ENCODE measurements around the gene MYD88. TPM values are rescaled to one million over a fixed set of nuclear protein-coding genes. Genes with fewer than 3 reads are reported as not detected.
"Not testable (repeated sequence)": the region's sequence is repeated elsewhere in the genome, so short reads cannot be mapped to it uniquely, and the experiment has no call there.

The MYD88 gene
- total RNA-seq, 2 donors from 2014 or later, result 10.8 to 19.0 TPM

DNA sequence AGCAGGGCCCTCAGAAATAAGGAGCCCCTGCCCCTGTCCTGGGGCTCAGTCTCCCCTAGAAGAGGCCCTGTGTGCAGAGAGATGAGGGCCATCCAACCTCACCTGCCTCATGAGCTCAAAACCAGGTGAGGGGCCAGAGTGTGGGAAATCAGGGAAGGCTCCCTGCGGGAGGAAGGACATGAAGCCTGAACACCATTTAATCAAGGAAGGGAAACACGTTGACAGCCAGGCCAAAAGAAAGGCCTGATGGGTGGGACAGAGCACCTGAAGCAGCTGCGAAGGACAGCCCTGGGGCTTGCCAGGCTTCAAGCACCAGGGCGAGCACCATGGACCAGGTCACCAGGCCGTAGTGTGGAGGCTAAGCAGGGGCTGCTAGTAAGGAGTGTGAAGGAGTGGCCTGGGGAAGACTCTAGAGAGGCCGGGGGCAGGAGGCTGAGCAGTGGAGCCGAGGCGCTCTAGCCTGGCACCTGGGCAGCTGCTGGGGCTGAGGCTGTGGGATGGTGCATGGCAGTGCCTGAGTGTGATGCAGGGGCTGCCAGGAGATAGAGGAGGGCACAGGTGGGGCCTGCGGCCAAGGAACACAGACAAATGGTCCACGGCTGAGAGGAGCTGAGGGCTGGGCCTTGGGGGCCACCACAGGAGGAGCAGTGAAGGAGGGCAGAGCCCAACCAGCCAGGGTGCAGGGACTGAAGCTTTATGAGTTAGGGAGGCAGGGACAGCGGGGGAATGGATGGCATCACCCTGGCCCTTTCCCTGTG, 17.6 kb upstream of the MYD88 start:
- intact Hi-C loops (cut with DNase I), result no loop called here
- DNase-seq, result no peak
- ATAC-seq, result no peak

DNA sequence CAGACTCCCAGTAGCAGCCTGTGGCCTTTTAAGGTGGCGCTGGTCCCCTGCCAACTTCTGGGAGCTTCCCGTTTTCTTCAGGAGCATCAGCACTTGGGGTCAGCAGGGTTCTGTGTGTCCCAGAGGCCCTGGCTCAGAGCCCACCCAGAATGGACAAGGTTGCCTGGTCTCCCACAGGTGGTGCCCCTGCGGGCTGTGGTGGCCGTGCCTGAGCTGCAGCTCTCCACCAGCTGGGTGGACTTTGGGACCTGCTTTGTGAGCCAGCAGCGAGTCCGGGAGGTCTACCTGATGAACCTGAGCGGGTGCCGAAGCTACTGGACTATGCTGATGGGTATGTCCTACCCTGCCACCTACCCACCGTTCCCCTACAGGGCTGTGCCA, 17.0 kb upstream of the MYD88 start:
- DNase-seq (no peak), ATAC-seq (no peak)
- intact Hi-C loops (cut with DNase I), result no loop called here

DNA sequence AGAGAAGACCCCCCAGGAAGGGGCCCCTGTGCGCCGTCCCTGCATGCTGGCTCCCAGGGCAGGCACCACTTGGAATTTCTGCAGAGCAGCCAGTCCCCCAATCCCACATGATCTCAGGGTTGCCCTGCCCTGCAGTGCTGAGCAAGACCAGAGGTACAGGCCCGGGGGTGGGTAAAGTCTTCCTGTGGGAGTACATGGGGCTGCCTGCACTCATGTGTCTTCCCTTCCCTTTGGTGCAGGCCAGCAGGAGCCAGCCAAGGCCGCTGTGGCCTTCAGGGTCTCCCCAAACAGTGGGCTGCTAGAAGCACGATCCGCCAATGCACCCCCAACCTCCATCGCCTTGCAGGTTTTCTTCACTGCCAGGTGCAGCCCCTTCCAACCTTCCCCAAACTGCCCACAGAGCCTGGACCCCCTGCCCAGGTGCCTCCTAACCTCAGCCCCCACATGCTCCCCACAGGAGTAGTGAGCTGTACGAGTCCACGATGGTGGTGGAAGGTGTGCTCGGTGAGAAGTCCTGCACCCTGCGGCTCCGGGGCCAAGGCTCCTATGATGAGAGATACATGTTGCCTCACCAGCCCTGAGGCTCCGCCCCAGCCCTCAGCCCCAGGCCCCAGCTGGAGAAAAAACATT, 16.5 kb upstream of the MYD88 start:
- intact Hi-C loops (cut with DNase I), result no loop called here
- DNase-seq (no peak), ATAC-seq (no peak)

DNA sequence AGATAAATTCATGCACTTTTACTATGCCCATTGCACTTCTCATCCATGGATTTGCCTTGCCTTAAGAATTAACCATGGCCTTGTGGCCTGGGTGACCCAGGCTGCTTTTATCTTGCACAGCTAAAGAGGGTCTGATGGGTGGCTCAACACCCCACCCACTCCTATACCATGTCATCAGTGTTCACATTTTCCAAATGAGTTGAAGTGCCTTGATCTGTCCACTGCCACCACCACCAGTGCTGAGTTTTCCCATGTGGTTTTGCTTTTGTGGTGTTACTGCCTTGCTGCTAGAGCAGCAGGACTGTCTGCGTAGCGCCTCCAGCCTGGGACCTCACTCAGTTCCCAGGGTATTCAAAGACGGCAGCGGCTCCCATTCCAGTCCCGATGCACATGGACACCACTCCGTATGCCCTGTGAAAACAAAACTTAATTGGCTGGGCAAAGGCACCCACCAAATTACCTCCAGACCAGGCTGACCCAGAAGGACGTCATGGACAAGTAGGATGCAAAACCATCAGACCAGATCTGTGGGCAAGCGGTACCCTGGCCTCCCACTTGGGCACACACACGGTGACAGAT, 15.7 kb upstream of the MYD88 start:
- ATAC-seq, result no peak
- DNase-seq, result no peak
- intact Hi-C loops (cut with DNase I), result no loop called here

DNA sequence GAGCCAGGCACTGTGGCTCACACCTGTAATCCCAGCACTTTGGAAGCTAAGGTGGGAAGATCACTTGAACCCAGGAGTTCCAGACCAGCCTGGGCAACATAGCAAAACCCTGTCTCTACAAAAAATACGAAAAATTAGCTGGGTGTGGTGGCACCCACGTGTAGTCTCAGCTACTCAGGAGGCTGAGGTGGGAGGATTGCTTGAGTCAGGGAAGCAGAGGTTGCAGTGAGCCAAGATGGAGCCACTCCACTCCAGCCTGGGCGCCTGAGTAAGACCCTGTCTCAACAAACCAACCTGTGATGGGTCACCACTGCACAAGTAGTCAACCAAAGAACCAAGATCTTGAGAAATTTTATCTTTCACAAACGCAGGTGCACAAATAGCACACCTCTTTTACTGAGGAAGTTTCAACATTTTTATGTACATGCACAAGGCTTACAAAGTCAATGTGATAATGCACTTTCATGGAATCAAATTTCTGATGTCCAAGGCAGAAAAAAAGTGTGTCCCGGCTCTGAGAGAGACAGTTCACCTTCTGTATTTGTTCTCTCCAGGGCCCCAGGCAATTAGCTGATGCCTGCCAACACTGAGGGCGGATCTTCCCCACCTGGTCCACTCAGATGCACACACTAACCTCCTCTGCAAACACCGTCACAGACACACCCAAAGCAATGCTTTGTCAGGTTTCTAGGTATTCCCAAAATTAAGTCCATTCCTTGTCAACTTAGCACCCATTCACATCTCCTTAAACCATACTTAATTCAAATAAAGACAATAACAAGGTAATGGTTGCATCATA, 13.9 kb upstream of the MYD88 start:
- DNase-seq, result no peak
- intact Hi-C loops (cut with DNase I), result no loop called here
- ATAC-seq, result no peak

DNA sequence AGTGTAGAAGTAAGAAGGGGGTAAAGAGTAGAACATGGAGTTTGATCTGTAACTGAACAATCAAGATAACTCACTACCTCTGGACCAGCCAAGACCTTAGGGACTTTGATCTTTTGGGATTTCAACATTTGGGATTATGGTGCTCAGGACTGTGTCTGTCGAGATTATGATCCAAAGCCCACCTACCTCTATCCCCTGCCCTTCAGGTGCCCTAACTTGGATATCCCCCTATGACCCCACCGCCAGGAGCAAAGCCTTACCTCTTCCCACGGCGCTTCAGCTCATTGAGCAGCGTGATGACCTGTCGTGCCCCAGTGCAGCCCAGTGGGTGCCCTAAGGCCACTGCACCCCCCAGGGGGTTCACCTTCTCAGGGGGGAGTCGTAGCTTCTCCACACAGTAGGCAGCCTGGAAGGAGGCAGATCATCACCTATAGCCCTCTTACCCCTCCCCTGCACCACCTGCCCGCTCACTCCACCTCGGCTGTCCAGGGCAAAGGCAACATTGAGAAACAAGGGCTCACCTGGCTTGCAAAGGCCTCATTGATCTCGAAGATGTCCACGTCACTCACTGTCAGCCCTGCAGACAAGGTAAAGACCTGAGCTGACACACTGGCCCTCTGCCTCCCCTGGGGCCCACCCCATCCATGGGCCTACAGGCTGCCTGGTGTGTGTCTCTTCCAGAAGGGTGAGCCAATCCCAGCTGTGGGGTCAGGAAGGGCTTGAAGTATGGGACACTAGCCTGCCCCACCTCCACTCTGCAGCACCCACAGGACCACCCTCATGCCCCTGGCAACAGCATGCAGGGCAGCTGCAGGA, 12.9 kb upstream of the MYD88 start:
- ATAC-seq (no peak), DNase-seq (no peak)
- intact Hi-C loops (cut with DNase I), result no loop called here

DNA sequence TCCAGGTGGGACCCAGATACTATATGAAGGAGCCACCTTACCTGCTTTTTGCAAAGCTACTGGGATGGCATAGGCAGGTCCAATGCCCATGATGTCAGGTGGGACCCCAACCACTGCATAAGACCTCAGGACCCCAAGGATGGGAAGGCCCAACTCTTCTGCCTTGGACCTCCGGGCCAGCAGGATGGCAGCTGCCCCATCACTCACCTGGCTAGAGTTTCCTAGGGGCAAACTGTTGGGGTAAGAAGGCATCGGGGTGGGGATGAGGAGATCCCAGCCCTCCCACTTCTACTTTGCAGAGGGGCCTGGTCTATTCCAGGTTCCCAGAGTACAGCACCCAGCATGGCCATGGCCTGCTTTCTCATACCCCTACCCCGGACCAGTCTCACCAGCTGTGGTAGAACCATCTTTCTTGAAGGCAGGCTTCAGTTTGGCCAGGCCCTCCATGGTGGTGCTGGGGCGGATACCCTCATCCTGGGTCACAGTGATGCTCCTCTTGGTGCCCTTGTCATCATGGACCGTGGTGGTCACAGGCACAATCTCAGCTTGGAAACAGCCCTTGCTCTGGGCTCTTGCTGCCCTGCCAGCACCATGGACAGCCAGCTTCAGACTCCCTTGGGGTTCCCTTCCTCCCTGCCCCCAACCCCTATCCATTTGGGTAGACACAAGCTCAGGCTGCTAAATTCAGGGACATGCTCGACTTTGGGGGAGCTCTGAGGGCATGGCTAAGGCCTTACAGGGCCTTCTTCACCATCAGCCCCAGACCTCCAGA, 12.2 kb upstream of the MYD88 start:
- no peak for DNase-seq
- no peak for ATAC-seq
- intact Hi-C loops (cut with DNase I), result no loop called here

DNA sequence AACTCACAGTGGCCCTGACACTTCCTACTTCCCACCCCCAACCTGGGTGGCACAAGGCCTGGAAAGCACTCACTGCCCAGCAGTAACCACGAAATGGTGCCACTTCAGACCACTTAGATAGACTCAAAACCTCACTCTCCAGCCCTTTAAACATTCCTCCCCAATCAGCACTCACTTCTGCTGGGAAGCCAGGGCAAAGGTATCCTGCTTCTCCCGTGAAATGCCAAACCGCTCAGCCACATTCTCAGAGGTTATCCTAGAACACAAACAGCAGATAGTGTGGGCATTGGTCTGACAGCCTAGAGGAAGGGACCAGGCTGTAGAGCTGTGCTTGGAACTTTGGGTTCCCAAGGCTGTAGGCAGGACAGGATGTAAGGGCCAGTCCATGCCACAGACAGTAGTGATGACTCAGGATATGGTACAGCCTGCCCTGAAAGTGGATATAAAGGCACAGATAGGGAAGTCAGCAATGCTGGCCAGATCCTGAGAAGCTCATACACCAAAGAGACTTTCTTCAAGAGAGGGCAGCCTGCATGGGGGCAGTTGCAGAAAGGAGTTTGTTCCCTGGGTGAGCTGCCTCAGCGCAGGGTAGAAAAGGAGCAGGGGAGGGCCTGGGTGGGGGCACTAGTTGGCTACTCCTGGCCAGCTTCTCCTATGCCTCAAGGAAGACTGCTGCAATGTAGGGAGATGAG, 10.7 kb upstream of the MYD88 start:
- ATAC-seq (peak in 1 of 2 donors; percentile 29), DNase-seq (no peak)
- intact Hi-C loops (cut with DNase I), result no loop called here

DNA sequence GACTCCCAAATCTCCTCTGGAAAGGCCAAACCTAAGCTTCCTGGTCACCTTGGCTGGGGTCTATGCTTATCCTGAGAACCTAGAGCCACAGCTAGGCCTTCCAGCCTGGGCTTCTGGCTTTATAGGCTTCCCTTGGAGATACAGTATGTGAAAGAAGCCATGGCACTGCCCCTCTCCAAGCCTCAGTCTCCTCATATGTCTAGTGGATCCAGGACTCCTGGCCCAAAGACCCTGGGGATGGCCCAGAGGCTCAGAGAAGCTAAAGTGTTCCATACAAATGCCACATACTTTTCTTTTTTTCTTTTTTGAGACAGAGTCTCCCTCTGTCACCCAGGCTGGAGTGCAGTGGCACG, 10.2 kb upstream of the MYD88 start:
- ATAC-seq (no peak), DNase-seq (no peak)
- intact Hi-C loops (cut with DNase I), result no loop called here

DNA sequence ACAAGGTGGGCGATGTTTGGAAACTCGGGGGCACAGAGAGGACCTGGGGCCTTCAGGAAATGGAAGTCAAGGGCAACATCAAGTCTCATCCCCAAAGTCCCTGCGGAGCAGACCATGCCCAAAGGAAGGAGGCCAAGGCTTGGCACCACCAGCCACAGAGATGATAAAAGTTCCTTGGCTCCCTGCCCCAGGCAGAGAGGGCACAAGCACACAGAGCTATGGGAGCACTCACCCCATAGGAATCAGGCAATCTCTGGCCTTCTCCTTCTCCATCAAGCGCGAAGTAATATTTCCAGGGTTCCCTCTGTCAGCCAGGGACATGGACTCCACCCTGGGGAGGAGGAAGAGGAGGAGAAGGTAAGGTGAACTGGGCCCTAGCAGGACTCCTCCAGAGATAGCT, 9.4 kb upstream of the MYD88 start:
- intact Hi-C loops (cut with DNase I), result no loop called here
- ATAC-seq (peak; percentile 61 to 63), DNase-seq (no peak)

DNA sequence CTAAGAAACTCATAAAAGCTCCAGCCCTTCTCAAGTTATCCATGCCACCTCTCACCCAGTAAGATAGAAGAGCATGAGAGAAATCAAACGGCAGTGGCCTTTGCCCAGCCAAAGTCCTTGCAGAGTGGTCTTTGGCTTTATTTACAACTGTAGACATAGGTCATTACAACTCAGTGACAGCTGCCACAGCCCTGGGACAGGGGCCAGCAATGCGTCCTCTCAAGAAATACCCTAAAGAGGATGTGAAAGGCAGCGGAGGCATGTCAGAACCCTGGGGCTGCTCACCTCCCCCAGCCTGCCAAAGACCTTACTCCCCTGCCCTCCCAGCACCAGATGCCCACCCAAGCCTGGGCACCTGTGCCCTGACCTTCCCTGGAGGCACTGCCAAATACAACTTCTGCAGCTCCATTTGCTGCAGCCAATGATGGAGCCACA, 7.8 kb upstream of the MYD88 start:
- intact Hi-C loops (cut with DNase I), result loop anchor here in 1 of 2 donors (10.0 kb wide), 1 partner anchor 114 kb away; no protein-coding TSS in a partner anchor
- DNase-seq (no peak), ATAC-seq (peak in 1 of 2 donors; percentile 8)

DNA sequence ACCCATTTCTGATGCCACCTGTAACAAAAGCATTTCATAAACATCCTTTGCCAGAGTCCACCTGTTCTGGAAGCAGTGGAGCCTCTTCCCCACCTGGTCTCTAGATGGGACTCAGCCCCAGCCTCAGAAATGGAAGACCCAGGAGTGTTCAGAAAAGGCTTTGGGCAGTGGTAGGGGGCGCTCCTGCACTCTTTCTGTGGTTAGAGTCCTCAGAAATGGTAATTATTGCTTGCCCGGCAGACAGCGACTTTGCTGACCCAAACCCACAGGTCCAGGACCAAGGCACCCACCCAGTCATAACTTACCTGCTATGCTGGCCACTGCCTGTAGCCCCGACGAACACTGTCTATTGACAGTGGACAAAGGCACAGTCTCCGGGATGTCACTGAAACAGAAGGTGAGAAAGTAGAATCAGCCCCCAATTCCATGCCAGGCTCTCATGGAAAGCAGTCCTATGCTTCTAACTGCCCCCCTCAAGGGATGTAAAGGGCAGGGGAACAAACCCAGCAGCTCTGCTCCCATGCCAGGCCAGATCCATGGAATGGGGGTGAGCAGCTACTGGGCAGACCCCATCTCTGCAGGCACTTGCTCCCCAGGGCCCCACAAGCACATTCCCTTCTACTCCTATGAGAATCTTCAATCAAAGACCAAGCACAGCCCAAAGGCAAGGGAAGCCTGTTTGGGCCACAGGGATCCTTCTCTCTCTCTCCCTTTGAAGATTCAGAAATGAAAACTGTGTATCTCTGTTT, 6.7 kb upstream of the MYD88 start:
- DNase-seq (no peak), ATAC-seq (no peak)
- intact Hi-C loops (cut with DNase I), result loop anchor here in 1 of 2 donors (10.0 kb wide), 1 partner anchor 113 kb away; no protein-coding TSS in a partner anchor

DNA sequence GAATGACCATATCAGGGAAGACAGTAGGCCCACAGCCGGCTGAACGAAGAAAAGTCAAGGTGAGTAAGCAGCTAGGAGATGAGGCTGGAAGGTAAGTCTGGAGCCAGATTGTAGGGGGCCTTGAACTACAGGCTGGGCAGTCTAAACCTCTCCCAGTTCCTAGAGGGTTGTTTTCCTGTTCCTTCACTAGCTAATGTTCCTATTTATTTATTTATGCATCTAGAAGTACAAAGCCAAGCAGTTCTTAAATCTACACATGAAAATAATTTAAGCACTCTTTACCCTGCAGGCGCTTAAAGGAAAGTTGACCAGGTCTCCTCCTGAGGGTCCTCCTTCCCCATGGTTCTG, 5.3 kb upstream of the MYD88 start:
- intact Hi-C loops (cut with DNase I), result loop anchor here in 1 of 2 donors (10.0 kb wide), 1 partner anchor 112 kb away; no protein-coding TSS in a partner anchor
- ATAC-seq (no peak), DNase-seq (no peak)

DNA sequence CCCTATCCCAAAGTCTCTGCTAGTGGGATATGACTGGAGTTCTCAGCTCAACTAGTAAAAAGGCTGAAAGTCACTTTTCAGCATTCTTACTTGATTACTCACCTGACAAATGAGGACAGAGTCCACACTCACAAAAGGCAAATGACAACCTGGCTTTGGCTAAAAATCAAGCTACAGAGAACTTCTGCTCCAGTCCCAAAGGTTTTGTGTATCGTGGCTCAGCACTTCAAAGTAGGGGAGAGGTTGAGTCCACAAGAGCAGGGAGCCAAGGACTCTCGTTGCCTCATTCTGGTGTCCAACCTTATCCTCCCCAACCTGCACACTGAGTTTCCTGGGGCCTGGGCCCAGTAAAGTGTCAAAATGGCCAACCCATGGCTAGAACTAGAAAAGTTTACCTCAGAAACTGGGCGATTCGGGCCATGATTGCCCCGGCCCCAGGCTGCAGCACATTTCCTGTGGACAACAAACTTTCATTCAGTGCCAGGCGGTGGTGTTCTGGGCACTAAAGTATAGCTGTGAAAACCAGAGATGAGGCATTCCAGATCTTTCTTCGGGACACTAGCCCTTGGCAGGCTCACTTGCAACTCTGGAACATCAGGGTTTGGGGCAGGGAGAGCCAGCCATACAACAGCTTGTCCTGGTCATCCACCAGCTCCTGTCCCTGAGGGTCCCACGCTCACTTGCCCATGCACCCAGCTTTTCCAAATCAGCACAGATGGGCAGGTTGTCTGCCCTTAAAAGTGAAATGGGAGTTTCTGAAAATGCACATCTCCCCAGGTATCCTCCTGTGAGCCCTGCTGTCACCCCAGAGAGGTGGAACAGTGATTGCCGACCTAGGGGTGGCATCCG, 4.7 kb upstream of the MYD88 start:
- DNase-seq, result no peak
- intact Hi-C loops (cut with DNase I), result loop anchor here in 1 of 2 donors (10.0 kb wide), 1 partner anchor 111 kb away; no protein-coding TSS in a partner anchor
- ATAC-seq, result no peak

DNA sequence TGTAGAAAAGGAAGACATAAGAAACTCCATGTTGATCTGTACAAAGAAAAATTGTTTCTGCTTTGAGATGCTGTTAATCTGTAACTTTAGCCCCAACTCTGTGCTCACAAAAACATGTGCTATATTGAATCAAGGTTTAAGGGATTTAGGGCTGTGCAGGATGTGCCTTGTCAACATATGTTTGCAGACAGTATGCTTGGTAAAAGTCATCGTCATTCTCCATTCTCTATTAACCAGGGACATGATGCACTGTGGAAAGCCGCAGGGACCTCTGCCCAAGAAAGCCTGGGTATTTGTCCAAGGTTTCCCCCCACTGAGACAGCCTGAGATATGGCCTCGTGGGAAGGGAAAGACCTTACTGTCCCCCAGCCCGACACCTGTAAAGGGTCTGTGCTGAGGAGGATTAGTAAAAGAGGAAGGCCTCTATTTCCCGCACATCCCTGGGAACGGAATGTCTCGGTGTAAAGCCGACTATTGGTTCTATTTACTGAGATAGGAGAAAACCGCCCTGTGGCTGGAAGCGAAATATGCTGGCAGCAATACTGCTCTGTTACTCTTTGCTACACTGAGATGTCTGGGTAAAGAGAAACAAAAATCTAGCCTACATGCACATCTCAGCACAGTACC, 3.8 kb upstream of the MYD88 start:
- not testable (repeated sequence) for ATAC-seq

More for the DNA sequence above, 3.8 kb upstream of the MYD88 start:
- intact Hi-C loops (cut with DNase I), result loop anchor here in 1 of 2 donors (10.0 kb wide), 1 partner anchor 110 kb away; no protein-coding TSS in a partner anchor
- DNase-seq, result not testable (repeated sequence)

Measured in left cardiac atrium (tissue), 4 donors.